Lung (tissue), 10 donors: ENCODE results near the gene PARG. TPM values are rescaled to one million over a fixed set of nuclear protein-coding genes. Genes with fewer than 3 reads are reported as not detected.
"Not testable (repeated sequence)": the region's sequence is repeated elsewhere in the genome, so short reads cannot be mapped to it uniquely, and the experiment has no call there.

Experiments
- ATAC-seq: fragments of 200-7000 bp; cut with Tn5 transposase; one replicate; pipeline ENCODE4 v1.9.1; 2020; ENCODE audit warnings: moderate number of reproducible peaks; ENCODE audit not compliant: insufficient read depth, low FRiP score
- DNase-seq, 3 donors: peaks; one replicate each; pipeline ENCODE4 v3.0.0-alpha.2; 2013 to 2017
- H3K27ac ChIP-seq, 2 donors: one replicate each; pipeline ENCODE4 v1.5.1; 2013; ENCODE audit warnings: mild to moderate bottlenecking in 2 of 2, moderate library complexity in 2 of 2, control low read depth in 1 of 2, inconsistent platforms in 1 of 2, low read depth in 1 of 2, low read length in 1 of 2
- H3K27me3 ChIP-seq, 3 donors: one replicate each; pipeline ENCODE4 v1.5.1; 2013; ENCODE audit warnings: low read length in 2 of 3; ENCODE audit not compliant: control insufficient read depth in 3 of 3, insufficient read depth in 3 of 3
- H3K36me3 ChIP-seq, 4 donors: one replicate each; pipeline ENCODE4 v1.5.1; 2013; ENCODE audit warnings: low read length in 4 of 4, mild to moderate bottlenecking in 1 of 4, moderate library complexity in 1 of 4; ENCODE audit not compliant: control insufficient read depth in 4 of 4, insufficient read depth in 4 of 4
- H3K4me1 ChIP-seq, 5 donors: one replicate each; pipeline ENCODE4 v1.5.1; 2013; ENCODE audit warnings: low read length in 5 of 5, mild to moderate bottlenecking in 2 of 5, moderate library complexity in 1 of 5; ENCODE audit not compliant: control insufficient read depth in 5 of 5, insufficient read depth in 5 of 5
- H3K4me3 ChIP-seq: one replicate; pipeline ENCODE4 v1.5.1; 2013; ENCODE audit warnings: mild to moderate bottlenecking, control low read depth, moderate library complexity
- H3K9ac ChIP-seq, 2 donors: one replicate each; pipeline ENCODE4 v1.5.1; 2013; ENCODE audit warnings: low read length in 2 of 2, control low read depth in 1 of 2; ENCODE audit not compliant: insufficient read depth in 1 of 2
- H3K9me3 ChIP-seq, 4 donors: one replicate each; pipeline ENCODE4 v1.5.1; 2013; ENCODE audit warnings: low read length in 3 of 4, mild to moderate bottlenecking in 1 of 4, moderate library complexity in 1 of 4; ENCODE audit not compliant: control insufficient read depth in 4 of 4, insufficient read depth in 3 of 4
- whole genome bisulfite sequencing, 2 donors: extraction: QIAGEN DNeasy Blood & Tissue Kit; methylation state at CpG; one replicate each; pipeline ENCODE4 v1.1.7; 2013; 5-methylcytosine and 5-hydroxymethylcytosine counted together
- polyA plus RNA-seq, 2 donors: library from polyadenylated mRNA; stranded (reverse); fragments of 200-250 nt; gene quantifications; one replicate each; pipeline ENCODE4 v1.2.1, GENCODE V29; 2013
- total RNA-seq, 2 donors: library from RNA; depleted of rRNA in 1 of 2; stranded (reverse); fragments of >200 nt in 1 of 2; gene quantifications; one replicate each; pipeline ENCODE4 v1.2.1, GENCODE V29; 2014 to 2021
- donor health status: Bipolar disorder and iron deficiency.
- donor health status: healthy.
- donor health status: DM: yes; HTN: yes; CAD: no.

The PARG gene
- total and polyA plus RNA-seq, 4 donors, result 4.9 to 55.7 (median 17.2) TPM

DNA sequence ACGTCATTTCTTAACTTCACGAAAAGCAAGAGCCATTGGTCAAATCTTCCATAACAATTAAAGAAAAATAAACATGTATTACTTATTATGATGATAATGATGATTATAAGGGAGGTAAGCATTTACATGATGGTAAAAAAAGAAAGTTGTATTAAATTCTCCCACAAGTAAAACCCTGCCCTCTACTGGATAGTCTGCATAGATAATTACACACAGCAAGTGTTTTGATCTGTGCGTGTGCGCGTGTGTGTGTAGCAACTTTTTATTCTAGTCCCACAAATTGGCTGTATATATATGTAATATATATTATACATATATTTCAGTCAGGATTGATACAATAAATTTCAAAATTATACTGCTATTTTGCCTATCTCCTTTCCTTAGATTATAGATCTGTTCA, 51.8 kb downstream of the PARG start:
- DNase-seq, H3K27me3 ChIP-seq, H3K9me3 ChIP-seq, H3K4me1 ChIP-seq, H3K36me3 ChIP-seq, H3K4me3 ChIP-seq, ATAC-seq, H3K27ac ChIP-seq, H3K9ac ChIP-seq: not testable (repeated sequence)
- WGBS, 2 donors, result 99% methylated on average over 5 of the region's 5 CpGs

DNA sequence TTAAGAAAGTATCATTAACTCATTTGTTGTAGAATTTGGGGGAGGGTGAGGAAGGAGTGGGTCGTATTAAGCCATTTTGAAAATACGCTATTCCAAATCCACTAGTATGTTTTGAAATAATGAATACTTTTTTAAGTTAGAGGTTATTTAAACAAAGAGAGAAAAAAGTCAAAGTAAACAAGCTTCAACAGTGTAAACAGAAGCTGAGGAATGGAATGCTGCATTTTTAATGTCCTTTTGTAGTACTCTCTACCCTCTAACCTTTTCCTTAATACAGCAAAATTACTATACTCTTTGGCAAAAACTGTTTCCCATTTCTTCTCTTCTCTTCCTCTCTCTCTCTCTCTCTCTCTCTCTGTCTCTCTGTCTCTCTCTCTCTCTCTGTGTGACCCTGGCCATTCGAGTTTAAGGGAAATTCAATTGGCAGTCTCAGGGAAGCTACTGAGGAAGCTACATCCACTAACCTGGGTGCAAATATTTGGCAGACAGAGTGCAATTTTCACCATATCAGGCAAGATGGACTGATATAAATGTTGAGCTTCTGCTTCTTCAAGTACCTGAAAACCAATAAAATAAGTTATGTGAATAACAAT, 57.0 kb downstream of the PARG start:
- H3K4me1 ChIP-seq, H3K36me3 ChIP-seq, H3K4me3 ChIP-seq, H3K9me3 ChIP-seq, H3K27ac ChIP-seq, H3K27me3 ChIP-seq, H3K9ac ChIP-seq, DNase-seq, ATAC-seq: not testable (repeated sequence)
- 54 to 82% methylated on average over 1 of the region's 3 CpGs for WGBS, 2 donors

DNA sequence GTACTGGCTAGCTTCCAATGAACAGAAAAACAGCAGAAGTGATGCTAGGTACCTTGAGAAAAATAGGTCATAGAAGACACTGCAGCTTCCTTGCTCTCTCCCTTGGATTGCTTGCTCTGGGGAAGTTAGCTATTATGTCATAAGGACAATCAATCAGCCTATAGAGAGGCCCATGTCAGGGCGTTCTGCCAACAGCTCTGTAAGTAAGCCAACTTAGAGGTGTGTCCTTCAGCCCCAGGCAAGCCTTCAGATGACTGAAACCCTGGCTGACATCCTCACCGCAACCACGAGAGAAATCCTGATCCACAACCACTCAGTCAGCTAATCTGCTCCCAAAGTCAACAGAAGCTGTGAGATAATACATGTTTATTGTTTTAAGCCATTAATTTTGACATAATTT, 58.0 kb downstream of the PARG start:
- H3K9me3 ChIP-seq, H3K27me3 ChIP-seq, H3K4me1 ChIP-seq, DNase-seq, H3K27ac ChIP-seq, H3K4me3 ChIP-seq, H3K36me3 ChIP-seq, ATAC-seq, H3K9ac ChIP-seq: not testable (repeated sequence)
- 78 to 100% methylated on average over 1 of the region's 3 CpGs for WGBS, 2 donors

DNA sequence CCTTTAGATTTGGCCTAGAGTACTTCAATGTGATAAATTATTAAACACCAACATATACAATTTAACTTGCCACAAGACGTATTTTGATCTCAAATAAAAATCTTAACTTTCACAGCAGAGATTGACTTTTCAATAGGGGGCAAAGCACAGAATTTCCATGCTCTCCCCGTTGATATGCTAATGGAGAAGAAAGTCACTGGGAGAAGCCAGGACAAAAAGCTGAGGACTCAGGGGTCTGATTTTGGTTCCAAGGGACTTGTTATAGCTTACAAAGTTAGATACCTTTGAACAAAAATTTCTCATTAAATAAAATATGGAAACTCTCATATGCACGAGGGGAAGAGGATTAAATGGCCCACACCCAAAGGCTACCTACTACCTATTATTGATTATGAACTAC, 59.5 kb downstream of the PARG start:
- H3K4me3 ChIP-seq, H3K36me3 ChIP-seq, H3K9me3 ChIP-seq, H3K27me3 ChIP-seq, DNase-seq, ATAC-seq, H3K4me1 ChIP-seq, H3K27ac ChIP-seq, H3K9ac ChIP-seq: not testable (repeated sequence)
- WGBS, 2 donors, result 79 to 90% methylated on average over 3 of the region's 3 CpGs

DNA sequence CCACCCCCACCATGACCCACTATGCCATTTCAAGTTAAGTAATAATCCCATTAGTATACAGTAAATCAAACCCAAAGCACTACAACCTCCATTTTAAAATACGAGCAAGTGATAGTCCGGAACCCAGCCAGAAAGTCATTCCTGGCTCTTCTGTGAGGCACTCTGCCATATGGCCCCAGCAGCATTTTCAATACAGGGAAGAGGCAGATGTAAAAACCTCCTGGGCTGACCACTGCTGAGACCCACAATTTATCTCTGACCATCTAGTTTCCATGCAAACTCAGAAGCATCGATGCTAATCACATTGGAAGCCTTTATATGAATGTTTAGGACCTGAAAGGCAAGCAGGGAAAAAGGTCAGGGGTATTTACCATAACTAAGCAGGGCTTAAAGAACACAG, 69.1 kb downstream of the PARG start:
- H3K9me3 ChIP-seq, H3K27ac ChIP-seq, ATAC-seq, H3K4me3 ChIP-seq, H3K27me3 ChIP-seq, DNase-seq, H3K36me3 ChIP-seq, H3K9ac ChIP-seq, H3K4me1 ChIP-seq: not testable (repeated sequence)
- no CpG with 5 or more reads among the region's 3 CpGs for WGBS, 2 donors

DNA sequence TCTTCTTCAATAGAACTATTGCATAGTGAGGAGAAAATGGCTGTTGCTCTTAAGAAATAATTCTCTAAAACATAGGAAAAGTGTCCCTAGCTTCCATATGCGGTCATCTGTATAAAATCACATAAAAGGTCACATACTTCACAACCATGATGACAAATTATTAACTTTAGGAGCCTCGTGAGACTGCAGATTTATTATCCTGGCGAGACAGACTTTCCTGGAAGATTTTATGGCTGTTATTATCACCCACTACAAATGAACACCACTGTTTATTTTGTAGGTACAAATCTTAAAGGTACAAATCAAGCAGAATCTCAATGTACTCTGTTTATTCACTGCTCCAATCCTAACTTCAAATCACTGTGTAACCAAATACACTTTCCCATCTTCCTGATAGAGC, 70.4 kb downstream of the PARG start:
- not testable (repeated sequence) for DNase-seq, H3K9ac ChIP-seq, H3K27ac ChIP-seq, H3K36me3 ChIP-seq, H3K27me3 ChIP-seq, ATAC-seq, H3K4me3 ChIP-seq, H3K9me3 ChIP-seq, H3K4me1 ChIP-seq
- no CpG with 5 or more reads among the region's 3 CpGs for WGBS, 2 donors

DNA sequence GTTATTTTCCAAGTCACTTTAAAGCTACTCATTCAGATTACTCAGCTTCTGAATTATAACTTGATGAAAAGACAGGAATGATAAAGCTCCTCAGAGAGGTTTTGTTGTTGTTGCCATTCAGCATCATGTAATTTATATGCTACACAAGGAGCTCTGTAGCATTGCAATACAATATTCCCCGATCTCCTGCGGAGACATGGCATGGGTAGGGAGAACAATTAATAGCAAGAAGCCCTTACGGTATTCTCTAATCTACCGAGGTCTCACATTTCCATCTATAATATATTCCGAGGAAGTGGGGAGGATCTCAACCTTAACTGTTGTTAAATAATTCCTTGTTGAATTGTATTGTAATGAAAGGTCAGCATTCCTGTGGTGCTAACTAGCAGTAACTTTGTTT, 81.9 kb downstream of the PARG start:
- not testable (repeated sequence) for ATAC-seq, H3K27ac ChIP-seq, H3K27me3 ChIP-seq, H3K4me3 ChIP-seq, H3K9me3 ChIP-seq, DNase-seq, H3K36me3 ChIP-seq, H3K4me1 ChIP-seq, H3K9ac ChIP-seq
- WGBS, 2 donors, result 92 to 99% methylated on average over 5 of the region's 5 CpGs

DNA sequence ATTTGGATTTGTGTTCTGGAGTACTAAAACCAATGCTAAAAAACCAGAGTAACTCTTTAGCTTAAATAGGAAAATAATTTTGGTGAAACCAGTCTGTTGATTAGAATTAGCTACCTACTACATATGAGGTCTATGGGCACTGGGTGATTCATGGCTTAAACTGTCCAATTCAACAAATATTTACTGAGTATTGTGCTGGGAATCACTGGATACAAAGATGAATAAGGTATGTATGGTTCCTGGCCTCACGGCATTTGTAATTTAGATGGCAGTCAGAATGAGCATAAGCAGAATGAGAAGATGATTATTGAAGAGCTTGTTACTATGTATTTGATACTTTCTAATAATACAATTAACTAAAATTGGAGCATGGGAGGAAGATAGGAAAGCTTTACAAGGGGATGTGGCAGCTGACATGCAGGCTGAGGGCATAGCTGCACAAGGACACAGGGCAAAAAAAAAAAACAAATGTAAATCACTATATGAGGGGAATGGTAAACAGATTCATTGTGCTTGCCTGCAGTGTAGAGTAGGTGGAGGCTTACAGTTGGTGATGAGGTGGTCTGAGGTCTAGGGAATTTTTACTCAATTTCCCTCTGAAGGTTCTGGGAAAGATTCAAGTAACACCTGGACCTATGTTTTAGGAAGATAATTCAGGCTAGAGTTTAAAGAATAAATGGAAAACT, 83.0 kb downstream of the PARG start:
- H3K4me1 ChIP-seq, H3K27me3 ChIP-seq, H3K27ac ChIP-seq, ATAC-seq, H3K9ac ChIP-seq, DNase-seq, H3K4me3 ChIP-seq, H3K36me3 ChIP-seq, H3K9me3 ChIP-seq: not testable (repeated sequence)
- WGBS, 2 donors, result 100% methylated on average over 1 of the region's 1 CpG
